Measurements from ENCODE around the gene SPATA31E1.

GRCh38 chr9:87889882-87890252 lies 7.2 kb downstream of the SPATA31E1 start:
- TF ChIP-seq CTCF (IDR thresholded peaks at IDR 0.05), result no peak
- no peak for TF ChIP-seq GABPA (IDR thresholded peaks at IDR 0.05; ENCODE audit: low read depth)
- TF ChIP-seq YY1 (IDR thresholded peaks at IDR 0.05; ENCODE audit: low read depth), result no peak
- no peak for TF ChIP-seq RFX5 (IDR thresholded peaks at IDR 0.05; ENCODE audit: low read length)
